ENCODE measurements around the gene TLR9. TPM values are rescaled to one million over a fixed set of nuclear protein-coding genes. Genes with fewer than 3 reads are reported as not detected.
A peak's percentile ranks its signal among the peaks of the same experiment; 100 is the strongest.

TLR9 gene
- total RNA-seq, 4 donors from 2014 or later: 0.14 to 1.5 TPM; not detected in 2

GRCh38 chr3:52220380-52221026, 4.9 kb downstream of the TLR9 start:
- Histone ChIP-seq H3K36me3 (no peaks in the 10 kb centered on the region), H3K27me3 (no peaks in the 10 kb centered on the region), H3K4me3 (no peak overlapping the region), H3K27ac (no peak overlapping the region), H3K9me3 (no peaks in the 10 kb centered on the region), H3K4me1 (peaks cover 4 to 10% of the 10 kb centered on the region in 2 donors)
- TF ChIP-seq CTCF (IDR thresholded peaks at IDR 0.05) (peak; percentile 86 to 95 (median 88)), POLR2A (IDR thresholded peaks at IDR 0.05) (no peak)
- intact Hi-C loops (cut with DNase I; ENCODE audit: low total_unique reads): loop anchor here (5.0 kb wide), 1 partner anchor 122 kb away; no protein-coding TSS in a partner anchor
- peak; percentile 89 to 90 for DNase-seq

DNA sequence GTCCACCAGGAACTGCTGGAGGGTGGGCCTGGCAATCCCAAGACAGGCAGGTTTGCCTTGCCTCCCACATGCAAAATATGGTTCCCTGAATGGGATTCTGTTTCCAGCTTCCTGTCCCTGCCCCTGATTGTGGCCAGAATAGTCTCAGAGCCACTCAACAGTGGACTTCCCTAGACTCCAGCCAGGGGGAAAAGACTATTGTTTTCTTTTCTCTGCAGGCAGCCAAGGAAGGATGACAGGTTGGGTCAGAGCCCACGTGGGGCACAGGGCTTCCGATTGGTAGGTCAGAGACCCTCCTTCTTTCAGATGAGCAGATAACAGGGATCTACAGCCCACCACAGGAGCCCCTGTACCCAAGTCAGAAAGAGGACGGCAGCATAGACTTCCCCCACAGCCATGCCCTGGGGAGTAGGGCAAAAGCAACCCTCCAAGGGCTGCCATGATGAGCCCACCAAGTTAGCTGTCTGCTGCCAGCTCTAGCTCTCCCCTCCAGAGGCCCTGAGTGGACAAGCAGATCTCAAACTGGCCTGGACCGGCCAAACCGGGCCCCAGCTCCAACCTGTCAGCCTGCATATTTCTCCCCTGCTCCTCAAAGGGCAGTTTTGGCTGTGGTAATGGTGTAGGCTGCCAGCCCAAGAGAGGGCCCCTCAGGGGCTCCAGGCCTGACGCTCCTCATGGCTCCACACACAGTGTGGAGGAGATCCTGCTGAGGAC, 6.4 kb downstream of the TLR9 start:
- peak in 1 of 4 experiments; percentile 11 for TF ChIP-seq CTCF (IDR thresholded peaks at IDR 0.05)
- no peak for TF ChIP-seq POLR2A (IDR thresholded peaks at IDR 0.05)
- no peaks in the 10 kb centered on the region for H3K27me3 ChIP-seq
- H3K9me3 ChIP-seq: no peaks in the 10 kb centered on the region
- intact Hi-C loops (cut with DNase I; ENCODE audit: low total_unique reads): no loop called here
- peak overlapping the region; percentile 25 to 79 for H3K27ac ChIP-seq
- H3K36me3 ChIP-seq: no peaks in the 10 kb centered on the region
- H3K4me3 ChIP-seq: no peak overlapping the region
- peaks cover 4 to 10% of the 10 kb centered on the region in 2 donors for H3K4me1 ChIP-seq
- no peak for DNase-seq

DNA sequence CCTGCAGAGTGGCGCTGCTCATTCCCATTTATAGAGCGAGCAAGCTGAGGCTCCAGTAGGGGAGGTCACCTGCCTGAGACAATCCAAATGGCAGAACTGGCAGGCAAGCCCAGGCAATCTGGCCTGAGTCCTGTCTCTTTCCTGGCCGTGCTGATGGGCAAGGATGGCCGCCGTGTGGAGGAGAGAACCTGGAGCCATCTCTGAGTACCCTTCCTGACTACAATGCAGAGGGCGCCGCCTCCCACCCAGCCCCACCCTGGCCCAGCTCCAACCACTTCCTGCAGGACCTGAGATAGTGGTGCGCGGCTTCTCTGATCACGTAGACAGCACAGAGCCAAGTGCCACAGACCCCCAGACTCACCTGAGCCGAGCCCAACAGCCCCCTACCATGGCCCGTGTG, 7.0 kb downstream of the TLR9 start:
- Histone ChIP-seq H3K9me3 (no peaks in the 10 kb centered on the region), H3K36me3 (no peaks in the 10 kb centered on the region), H3K4me3 (no peak overlapping the region), H3K27me3 (no peaks in the 10 kb centered on the region), H3K4me1 (peaks cover 4 to 10% of the 10 kb centered on the region in 2 donors), H3K27ac (peak overlapping the region in 1 of 2 donors; percentile 79)
- TF ChIP-seq CTCF (IDR thresholded peaks at IDR 0.05): no peak
- TF ChIP-seq POLR2A (IDR thresholded peaks at IDR 0.05): no peak
- intact Hi-C loops (cut with DNase I; ENCODE audit: low total_unique reads): no loop called here
- no peak for DNase-seq

GRCh38 chr3:52218026-52218425, 7.4 kb downstream of the TLR9 start:
- Histone ChIP-seq H3K27ac (peak overlapping the region; percentile 39 to 79), H3K4me1 (peaks cover 4 to 10% of the 10 kb centered on the region in 2 donors), H3K36me3 (no peaks in the 10 kb centered on the region), H3K9me3 (no peaks in the 10 kb centered on the region), H3K4me3 (no peak overlapping the region), H3K27me3 (no peaks in the 10 kb centered on the region)
- intact Hi-C loops (cut with DNase I; ENCODE audit: low total_unique reads): no loop called here
- DNase-seq: no peak
- TF ChIP-seq CTCF (IDR thresholded peaks at IDR 0.05) (no peak), POLR2A (IDR thresholded peaks at IDR 0.05) (no peak)

- Histone ChIP-seq H3K36me3 (no peaks in the 10 kb centered on the region), H3K9me3 (no peaks in the 10 kb centered on the region), H3K4me3 (no peak overlapping the region), H3K27ac (peak overlapping the region; percentile 39 to 79), H3K4me1 (peaks cover 4 to 10% of the 10 kb centered on the region in 2 donors), H3K27me3 (no peaks in the 10 kb centered on the region)
- TF ChIP-seq POLR2A (IDR thresholded peaks at IDR 0.05): no peak
- no peak for TF ChIP-seq CTCF (IDR thresholded peaks at IDR 0.05)
- intact Hi-C loops (cut with DNase I; ENCODE audit: low total_unique reads): no loop called here
- DNase-seq: no peak
These were observed 8.0 kb downstream of the TLR9 start for GRCh38 chr3:52217409-52217805.

All from uterus (tissue), 4 donors.